Measurements from ENCODE around the gene SYT1. TPM values are rescaled to one million over a fixed set of nuclear protein-coding genes. Genes with fewer than 3 reads are reported as not detected.

The SYT1 gene
- total and polyA plus RNA-seq, 2 experiments from 2014 or later: 48.7 to 51.7 TPM

DNA sequence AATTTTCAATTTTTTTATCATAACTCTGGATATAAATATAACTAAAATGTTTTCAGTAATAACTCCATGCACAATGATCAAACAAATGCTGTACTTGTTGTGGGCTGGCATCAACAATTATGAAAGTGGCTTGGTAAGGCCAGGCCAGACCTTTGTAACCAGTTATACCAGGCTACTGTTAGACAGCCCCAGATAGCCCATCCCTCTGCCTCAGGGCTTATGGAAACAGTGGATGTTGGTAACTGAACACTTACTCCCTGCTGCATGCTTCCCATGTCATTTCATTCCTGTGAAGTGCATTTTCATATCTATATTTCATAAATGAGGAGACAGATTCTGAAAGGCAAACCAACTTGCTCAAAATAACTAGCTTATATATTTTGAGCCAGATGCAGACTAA lies 195.0 kb downstream of the SYT1 start:
- H3K4me1 ChIP-seq (ENCODE audit: insufficient read depth): peaks cover 40% of the 10 kb centered on the region
- H3K27me3 ChIP-seq (ENCODE audit: insufficient read depth): no peaks in the 10 kb centered on the region
- H4K20me1 ChIP-seq (replicated peaks; ENCODE audit: insufficient read depth): no peaks in the 10 kb centered on the region; the same call in 1 of the 2 replicates
- no peaks in the 10 kb centered on the region for H3K9me3 Mint-ChIP-seq
- H3K27me3 Mint-ChIP-seq (ENCODE audit: insufficient read depth, low read depth, poor library complexity): peaks cover 2% of the 10 kb centered on the region
- H3K27ac Mint-ChIP-seq: no peak overlapping the region
- H3K79me2 ChIP-seq (replicated peaks; ENCODE audit: insufficient read depth): no peaks in the 10 kb centered on the region
- no peaks in the 10 kb centered on the region for H3K36me3 Mint-ChIP-seq (ENCODE audit: low read depth)
- DNase-seq (ENCODE audit: low spot score) (no peak), ATAC-seq (no peak)
- H3K9me2 ChIP-seq (ENCODE audit: insufficient read depth): no peaks in the 10 kb centered on the region
- H3K4me3 Mint-ChIP-seq: no peak overlapping the region
- H3K4me1 Mint-ChIP-seq: peaks cover 32% of the 10 kb centered on the region
- TF ChIP-seq, protein P1, sequence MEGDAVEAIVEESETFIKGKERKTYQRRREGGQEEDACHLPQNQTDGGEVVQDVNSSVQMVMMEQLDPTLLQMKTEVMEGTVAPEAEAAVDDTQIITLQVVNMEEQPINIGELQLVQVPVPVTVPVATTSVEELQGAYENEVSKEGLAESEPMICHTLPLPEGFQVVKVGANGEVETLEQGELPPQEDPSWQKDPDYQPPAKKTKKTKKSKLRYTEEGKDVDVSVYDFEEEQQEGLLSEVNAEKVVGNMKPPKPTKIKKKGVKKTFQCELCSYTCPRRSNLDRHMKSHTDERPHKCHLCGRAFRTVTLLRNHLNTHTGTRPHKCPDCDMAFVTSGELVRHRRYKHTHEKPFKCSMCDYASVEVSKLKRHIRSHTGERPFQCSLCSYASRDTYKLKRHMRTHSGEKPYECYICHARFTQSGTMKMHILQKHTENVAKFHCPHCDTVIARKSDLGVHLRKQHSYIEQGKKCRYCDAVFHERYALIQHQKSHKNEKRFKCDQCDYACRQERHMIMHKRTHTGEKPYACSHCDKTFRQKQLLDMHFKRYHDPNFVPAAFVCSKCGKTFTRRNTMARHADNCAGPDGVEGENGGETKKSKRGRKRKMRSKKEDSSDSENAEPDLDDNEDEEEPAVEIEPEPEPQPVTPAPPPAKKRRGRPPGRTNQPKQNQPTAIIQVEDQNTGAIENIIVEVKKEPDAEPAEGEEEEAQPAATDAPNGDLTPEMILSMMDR (conservative IDR thresholded peaks at IDR 0.05; ENCODE audit: low read depth in 2 of 2): no peak
- TF ChIP-seq JUNB (IDR thresholded peaks at IDR 0.05; ENCODE audit: unreplicated experiment) (no peak), CREB1 (CRISPR knock-in tag; IDR thresholded peaks at IDR 0.05; ENCODE audit: low read depth) (no peak), NANOG (IDR thresholded peaks at IDR 0.05; ENCODE audit: borderline replicate concordance) (no peak)
- TF ChIP-seq, protein P2, sequence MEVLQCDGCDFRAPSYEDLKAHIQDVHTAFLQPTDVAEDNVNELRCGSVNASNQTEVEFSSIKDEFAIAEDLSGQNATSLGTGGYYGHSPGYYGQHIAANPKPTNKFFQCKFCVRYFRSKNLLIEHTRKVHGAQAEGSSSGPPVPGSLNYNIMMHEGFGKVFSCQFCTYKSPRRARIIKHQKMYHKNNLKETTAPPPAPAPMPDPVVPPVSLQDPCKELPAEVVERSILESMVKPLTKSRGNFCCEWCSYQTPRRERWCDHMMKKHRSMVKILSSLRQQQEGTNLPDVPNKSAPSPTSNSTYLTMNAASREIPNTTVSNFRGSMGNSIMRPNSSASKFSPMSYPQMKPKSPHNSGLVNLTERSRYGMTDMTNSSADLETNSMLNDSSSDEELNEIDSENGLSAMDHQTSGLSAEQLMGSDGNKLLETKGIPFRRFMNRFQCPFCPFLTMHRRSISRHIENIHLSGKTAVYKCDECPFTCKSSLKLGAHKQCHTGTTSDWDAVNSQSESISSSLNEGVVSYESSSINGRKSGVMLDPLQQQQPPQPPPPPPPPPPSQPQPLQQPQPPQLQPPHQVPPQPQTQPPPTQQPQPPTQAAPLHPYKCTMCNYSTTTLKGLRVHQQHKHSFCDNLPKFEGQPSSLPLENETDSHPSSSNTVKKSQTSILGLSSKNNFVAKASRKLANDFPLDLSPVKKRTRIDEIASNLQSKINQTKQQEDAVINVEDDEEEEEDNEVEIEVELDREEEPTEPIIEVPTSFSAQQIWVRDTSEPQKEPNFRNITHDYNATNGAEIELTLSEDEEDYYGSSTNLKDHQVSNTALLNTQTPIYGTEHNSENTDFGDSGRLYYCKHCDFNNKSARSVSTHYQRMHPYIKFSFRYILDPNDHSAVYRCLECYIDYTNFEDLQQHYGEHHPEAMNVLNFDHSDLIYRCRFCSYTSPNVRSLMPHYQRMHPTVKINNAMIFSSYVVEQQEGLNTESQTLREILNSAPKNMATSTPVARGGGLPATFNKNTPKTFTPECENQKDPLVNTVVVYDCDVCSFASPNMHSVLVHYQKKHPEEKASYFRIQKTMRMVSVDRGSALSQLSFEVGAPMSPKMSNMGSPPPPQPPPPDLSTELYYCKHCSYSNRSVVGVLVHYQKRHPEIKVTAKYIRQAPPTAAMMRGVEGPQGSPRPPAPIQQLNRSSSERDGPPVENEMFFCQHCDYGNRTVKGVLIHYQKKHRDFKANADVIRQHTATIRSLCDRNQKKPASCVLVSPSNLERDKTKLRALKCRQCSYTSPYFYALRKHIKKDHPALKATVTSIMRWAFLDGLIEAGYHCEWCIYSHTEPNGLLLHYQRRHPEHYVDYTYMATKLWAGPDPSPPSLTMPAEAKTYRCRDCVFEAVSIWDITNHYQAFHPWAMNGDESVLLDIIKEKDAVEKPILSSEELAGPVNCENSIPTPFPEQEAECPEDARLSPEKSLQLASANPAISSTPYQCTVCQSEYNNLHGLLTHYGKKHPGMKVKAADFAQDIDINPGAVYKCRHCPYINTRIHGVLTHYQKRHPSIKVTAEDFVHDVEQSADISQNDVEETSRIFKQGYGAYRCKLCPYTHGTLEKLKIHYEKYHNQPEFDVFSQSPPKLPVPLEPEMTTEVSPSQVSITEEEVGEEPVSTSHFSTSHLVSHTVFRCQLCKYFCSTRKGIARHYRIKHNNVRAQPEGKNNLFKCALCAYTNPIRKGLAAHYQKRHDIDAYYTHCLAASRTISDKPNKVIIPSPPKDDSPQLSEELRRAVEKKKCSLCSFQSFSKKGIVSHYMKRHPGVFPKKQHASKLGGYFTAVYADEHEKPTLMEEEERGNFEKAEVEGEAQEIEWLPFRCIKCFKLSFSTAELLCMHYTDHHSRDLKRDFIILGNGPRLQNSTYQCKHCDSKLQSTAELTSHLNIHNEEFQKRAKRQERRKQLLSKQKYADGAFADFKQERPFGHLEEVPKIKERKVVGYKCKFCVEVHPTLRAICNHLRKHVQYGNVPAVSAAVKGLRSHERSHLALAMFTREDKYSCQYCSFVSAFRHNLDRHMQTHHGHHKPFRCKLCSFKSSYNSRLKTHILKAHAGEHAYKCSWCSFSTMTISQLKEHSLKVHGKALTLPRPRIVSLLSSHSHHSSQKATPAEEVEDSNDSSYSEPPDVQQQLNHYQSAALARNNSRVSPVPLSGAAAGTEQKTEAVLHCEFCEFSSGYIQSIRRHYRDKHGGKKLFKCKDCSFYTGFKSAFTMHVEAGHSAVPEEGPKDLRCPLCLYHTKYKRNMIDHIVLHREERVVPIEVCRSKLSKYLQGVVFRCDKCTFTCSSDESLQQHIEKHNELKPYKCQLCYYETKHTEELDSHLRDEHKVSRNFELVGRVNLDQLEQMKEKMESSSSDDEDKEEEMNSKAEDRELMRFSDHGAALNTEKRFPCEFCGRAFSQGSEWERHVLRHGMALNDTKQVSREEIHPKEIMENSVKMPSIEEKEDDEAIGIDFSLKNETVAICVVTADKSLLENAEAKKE (CRISPR knock-in tag; IDR thresholded peaks at IDR 0.05): no peak
- TF ChIP-seq, protein P3, sequence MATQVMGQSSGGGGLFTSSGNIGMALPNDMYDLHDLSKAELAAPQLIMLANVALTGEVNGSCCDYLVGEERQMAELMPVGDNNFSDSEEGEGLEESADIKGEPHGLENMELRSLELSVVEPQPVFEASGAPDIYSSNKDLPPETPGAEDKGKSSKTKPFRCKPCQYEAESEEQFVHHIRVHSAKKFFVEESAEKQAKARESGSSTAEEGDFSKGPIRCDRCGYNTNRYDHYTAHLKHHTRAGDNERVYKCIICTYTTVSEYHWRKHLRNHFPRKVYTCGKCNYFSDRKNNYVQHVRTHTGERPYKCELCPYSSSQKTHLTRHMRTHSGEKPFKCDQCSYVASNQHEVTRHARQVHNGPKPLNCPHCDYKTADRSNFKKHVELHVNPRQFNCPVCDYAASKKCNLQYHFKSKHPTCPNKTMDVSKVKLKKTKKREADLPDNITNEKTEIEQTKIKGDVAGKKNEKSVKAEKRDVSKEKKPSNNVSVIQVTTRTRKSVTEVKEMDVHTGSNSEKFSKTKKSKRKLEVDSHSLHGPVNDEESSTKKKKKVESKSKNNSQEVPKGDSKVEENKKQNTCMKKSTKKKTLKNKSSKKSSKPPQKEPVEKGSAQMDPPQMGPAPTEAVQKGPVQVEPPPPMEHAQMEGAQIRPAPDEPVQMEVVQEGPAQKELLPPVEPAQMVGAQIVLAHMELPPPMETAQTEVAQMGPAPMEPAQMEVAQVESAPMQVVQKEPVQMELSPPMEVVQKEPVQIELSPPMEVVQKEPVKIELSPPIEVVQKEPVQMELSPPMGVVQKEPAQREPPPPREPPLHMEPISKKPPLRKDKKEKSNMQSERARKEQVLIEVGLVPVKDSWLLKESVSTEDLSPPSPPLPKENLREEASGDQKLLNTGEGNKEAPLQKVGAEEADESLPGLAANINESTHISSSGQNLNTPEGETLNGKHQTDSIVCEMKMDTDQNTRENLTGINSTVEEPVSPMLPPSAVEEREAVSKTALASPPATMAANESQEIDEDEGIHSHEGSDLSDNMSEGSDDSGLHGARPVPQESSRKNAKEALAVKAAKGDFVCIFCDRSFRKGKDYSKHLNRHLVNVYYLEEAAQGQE (IDR thresholded peaks at IDR 0.05; ENCODE audit: unreplicated experiment): no peak
- no peak overlapping the region for H3K4me2 ChIP-seq
- H3K36me3 ChIP-seq (ENCODE audit: insufficient read depth): no peaks in the 10 kb centered on the region
- H2AFZ ChIP-seq: no peak overlapping the region
- no peak overlapping the region for H3K27ac ChIP-seq (ENCODE audit: low read depth)
- no peaks in the 10 kb centered on the region for H3F3A ChIP-seq (replicated peaks; ENCODE audit: low read depth)
- no peak overlapping the region for H3K4me3 ChIP-seq
